Raji (cell line): Measurements from ENCODE around the gene SSPN.

Source experiments
- POLR2A ChIP-seq: IDR thresholded peaks from 2 replicates; pipeline ENCODE4 v1.6.1; 2011; ENCODE audit warnings: low read depth, low read length, control low read depth; ENCODE audit not compliant: insufficient read depth

The SSPN gene

DNA sequence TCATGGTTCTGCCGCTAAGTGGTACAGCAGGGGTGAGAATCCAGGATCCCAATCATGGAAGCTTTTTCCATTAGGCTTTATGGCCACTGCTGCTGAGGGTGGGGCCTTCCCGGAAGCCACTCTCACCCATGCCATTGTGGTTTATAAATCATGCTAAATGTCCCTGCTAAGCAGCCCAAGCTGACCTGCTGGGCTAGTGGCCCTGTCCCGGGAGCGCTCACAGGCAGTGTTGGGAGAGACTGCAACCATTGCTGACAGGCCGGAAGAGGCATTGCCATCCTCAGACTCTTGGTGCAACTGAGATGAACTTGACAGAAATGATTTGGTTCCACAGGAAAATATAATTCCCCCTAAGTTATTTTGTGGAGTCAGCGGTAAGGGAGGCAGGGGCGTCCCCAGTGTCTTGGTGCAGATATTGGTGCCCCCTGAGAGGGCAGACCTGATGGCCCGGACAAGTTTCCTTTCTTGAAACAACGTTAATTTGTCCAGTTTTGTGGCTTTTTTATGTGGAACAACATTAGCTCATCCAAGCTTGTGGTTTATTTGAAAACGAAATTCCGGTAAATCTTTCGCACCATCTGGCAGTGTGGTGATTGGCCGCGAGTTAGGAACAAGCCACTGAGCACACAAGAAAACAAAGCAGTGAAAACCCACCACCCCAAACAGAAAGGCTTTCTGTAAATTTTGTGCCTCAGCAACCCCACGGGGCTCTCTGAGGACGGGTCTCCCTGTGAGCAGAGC is 82.3 kb downstream of the SSPN start:
- TF ChIP-seq POLR2A = no peak

- TF ChIP-seq POLR2A = no peak
These were observed 82.9 kb downstream of the SSPN start for GRCh38 chr12:26278266-26278665.

GRCh38 chr12:26278666-26279065 is 83.3 kb downstream of the SSPN start:
- TF ChIP-seq POLR2A = no peak

GRCh38 chr12:26279091-26279490 is 83.7 kb downstream of the SSPN start:
- TF ChIP-seq POLR2A = no peak

- no peak for TF ChIP-seq POLR2A
These were observed 84.5 kb downstream of the SSPN start for GRCh38 chr12:26279908-26280307.

DNA sequence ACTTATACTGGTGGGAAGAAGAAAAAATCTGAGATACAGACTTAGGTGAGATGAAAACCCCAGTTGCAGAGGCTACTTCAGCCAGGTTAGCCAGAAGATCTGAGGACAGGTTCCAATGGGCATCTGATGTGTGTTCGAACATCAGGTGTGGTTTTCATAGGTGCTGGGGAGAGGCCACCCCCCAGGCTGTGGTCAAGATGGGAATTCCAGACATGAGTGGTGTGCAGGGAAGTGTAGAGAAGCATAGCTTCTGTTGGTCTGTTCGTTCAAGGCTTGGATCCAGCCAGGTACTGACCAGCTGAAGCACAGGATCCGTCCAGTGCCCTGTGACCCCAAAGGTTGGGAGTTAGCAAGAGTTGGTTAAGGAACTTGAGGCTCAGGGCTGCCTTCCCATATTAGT is 85.5 kb downstream of the SSPN start:
- no peak for TF ChIP-seq POLR2A

- TF ChIP-seq POLR2A = no peak
These were observed 85.9 kb downstream of the SSPN start for GRCh38 chr12:26281320-26281719.

DNA sequence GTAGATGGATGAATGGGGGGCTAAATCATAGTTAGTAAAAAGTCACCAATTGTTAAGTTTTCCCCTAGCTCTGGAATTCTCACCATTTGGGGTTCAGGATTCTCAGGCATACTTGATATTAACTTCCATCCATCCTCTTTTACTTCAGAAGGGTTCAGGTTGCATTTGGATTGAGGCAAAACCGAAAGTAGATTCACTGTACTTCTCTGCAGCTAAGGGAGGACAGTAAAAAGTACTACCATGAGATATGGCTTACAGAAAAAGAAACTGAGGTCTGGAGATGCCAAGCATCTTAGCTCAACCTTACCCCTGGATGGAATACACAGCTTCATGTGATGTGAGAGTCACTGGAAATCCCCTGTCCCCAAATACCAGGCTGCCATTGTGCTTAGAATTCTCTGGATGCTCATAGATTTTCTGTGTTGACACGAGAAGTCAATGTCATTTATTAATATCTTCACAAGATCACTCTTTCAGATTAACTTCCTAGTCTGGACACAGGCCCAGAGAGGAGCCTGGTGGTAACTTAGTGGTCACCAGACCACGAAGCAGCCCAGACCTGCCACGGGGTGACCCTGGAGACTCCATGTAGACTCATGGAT is 87.1 kb downstream of the SSPN start:
- TF ChIP-seq POLR2A = no peak

- no peak for TF ChIP-seq POLR2A
These were observed 87.7 kb downstream of the SSPN start for GRCh38 chr12:26283046-26283445.

DNA sequence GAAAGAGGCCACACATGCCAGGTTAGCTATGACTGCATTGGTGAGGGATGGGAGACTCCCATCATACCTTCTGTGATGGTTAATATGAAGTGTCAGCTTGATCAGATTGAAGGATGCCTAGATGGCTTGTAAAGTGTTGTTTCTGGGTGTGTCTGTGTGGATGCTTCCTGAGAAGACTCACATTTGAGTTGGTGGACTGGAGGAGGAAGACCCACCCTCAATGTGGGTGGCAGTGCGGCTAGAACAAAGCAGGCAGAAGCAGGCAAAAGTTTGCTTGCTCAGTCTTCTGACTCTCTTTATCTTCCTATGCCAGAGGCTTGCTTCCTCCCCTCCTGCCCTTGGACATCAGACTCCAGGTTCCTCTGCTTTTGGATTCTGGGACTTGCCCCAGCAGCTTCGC is 88.2 kb downstream of the SSPN start:
- no peak for TF ChIP-seq POLR2A

DNA sequence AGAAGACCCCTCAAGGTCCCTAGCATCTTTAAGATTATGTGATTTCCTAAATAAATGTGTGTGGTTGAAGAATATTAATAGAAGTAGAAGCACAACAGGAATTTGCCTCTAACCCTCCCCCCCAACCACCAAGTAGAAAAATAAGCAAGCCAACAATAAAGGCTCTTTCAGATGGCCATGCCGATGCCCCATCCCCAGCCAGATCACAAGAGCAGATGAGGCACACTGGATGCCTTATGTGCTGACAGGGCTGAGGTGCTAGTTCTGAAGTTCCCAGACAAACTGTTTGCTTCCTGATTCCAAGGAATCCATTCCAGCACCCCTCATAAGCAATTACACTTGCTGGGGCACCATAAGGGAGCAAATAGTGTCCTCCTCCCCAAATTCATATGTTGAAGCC is 90.0 kb downstream of the SSPN start:
- no peak for TF ChIP-seq POLR2A

DNA sequence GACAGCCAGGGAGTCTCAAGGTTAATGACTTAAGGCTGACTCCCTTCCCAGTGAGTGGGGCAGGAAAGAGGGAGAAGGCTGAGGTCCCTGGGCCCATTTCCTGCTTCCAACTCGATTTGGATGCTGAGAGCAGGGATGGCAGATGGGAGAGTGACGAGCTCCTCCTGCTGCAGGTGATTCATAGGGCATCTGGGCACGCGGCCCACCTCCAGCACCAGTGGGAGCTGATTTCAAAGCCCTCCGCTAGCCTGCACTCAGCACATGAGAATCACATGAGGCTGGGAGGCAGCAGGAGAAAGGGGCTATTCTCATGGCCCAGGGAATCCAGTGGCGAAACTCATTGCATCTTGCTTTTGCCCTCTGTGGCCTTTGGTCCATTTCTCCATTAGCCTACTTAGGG is 90.8 kb downstream of the SSPN start:
- TF ChIP-seq POLR2A = no peak

DNA sequence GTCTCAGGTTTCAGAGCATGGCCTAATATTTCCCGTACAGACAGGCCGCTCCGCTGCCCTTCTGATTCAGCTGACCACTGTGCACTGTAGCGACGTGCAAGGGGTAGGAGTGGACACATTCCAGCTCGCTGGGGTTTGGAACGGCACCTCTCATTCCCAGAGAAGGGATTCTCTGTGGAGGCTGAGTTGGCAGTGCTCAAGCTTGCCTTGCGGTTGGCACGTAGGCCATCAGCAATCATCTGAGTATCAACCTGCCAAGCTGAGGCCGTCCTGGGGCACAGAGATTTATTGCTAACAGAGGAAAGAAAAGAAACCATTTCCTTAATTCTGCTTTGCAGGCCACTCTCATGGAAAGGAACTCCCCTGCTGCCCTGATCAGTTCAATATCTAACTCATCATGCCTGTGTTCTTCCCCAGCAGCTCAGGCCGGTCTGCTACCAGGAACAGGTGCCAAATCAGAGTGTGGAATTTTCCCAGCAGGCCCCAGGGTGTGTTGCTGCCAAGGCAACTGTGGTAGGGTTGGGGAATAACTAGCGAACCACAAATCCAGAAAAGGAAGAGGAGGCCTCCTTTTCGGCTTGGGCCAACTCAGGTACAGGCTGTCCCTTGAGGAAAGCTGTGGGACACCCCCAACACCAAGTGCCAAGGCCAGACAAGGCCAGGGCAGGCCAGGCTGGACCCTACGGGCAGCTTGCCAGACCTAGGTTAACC is 92.5 kb downstream of the SSPN start:
- no peak for TF ChIP-seq POLR2A

DNA sequence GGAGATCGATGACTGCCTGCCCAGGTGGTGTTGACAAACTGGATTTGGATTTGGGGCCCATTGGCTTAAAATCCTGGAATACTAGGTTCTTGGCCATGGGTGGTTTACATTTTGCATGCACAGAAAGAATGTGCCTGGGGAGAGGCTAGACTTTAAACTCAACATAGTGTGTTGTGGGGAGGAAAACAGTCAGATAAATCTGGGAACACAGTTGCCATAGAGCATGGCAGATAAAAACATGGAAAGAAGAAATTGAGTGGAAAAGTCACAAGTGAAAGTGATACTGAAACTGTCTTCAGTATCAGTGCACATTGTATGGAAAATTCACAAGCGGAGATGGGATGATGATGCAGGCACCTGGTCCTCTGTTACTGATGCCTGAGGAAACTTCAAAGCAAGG is 95.2 kb downstream of the SSPN start:
- no peak for TF ChIP-seq POLR2A

DNA sequence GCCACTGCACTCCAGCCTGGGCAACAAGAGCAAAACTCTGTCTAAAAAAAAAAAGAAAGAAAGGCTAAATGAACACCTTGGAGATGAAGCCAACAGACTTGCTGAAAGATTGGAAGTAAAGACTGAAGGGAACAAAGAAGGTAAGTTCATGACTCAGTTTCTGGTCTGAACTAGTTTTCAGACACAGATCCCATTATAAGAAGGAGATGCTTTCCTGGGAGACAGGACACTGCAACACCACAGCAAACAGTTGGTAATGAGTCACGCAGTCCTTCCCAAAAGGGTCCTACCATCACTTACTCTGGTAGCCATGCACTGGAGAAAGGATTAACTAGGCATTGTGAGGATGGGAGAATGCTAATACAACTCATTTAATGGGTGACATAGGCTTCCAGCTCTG is 97.2 kb downstream of the SSPN start:
- TF ChIP-seq POLR2A = no peak

DNA sequence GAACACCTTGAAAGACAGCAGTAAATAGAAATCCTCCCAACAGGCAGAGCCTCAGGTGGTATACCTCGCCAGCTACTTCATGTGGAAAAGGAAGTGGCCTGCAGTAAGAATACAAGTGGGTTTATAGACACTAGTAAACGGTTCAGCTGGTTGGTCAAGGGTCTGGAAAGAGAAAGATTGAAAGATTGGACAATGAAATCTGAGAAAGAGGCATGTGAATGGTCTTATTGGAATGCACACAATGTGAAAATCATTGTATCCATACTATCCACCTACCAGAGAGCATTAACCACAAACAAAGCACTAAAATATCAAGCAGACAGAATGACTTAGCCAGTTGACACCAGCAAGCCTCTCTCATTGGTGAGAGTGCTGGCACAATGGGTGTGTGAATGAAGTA is 98.2 kb downstream of the SSPN start:
- no peak for TF ChIP-seq POLR2A
